HCT116 (cell line): ENCODE results near the gene RTKN2. TPM values are rescaled to one million over a fixed set of nuclear protein-coding genes. Genes with fewer than 3 reads are reported as not detected.

Experiments used
- ATAC-seq: fragments of 200-7000 bp; cut with Tn5 transposase; 2 replicates; pipeline ENCODE4 v1.9.1; 2020; ENCODE audit warnings: mild to moderate bottlenecking, moderate library complexity
- BruUV-seq: library from RNA; stranded (reverse); fragments of 400-500 nt; replicated peaks from 2 replicates; lab custom pipeline; 2021; lab: Mats Ljungman, UMichigan
- CTCF ChIA-PET: fragments of 300-600 bp; sonication (Branson Sonifier 250); formaldehyde crosslinking; loops from one replicate; lab custom pipeline; 2021; ENCODE audit warnings: antibody characterized with exemption; lab: Charles Lee
- POLR2A ChIA-PET: fragments of 300-600, 350-600 bp; sonication (Branson Sonifier 250); formaldehyde crosslinking; loops from one replicate; lab custom pipeline; 2021; ENCODE audit warnings: antibody characterized with exemption; lab: Charles Lee
- RAD21 ChIA-PET, 2 experiments: fragments of 300-600 bp; sonication (Branson Sonifier 250); formaldehyde crosslinking; loops; one replicate each; lab custom pipeline; 2023; ENCODE audit warnings: low total read pairs in 2 of 2; ENCODE audit not compliant: uncharacterized antibody in 2 of 2, unreplicated experiment in 2 of 2, low non-redundant PET in 1 of 2; lab: Charles Lee
- DNase-seq: peaks from one replicate; pipeline ENCODE4 v3.0.0-alpha.2; 2010; ENCODE audit warnings: low read depth, low spot score
- H2AFZ ChIP-seq: fragments of 200-600 bp; shearing (Covaris generic), sonication (generic); 2 replicates; pipeline ENCODE4 v1.6.1; 2017; ENCODE audit warnings: low read depth, mixed run types, mixed read lengths, antibody characterized with exemption, low read length; ENCODE audit not compliant: poor library complexity, severe bottlenecking
- H3K27ac ChIP-seq: 2 replicates; pipeline ENCODE4 v1.5.1; 2012; ENCODE audit warnings: low read depth, low read length
- H3K27me3 ChIP-seq: fragments of 200-600 bp; sonication (generic); 2 replicates; pipeline ENCODE4 v1.6.1; 2016; ENCODE audit warnings: mixed run types, low read length, mixed read lengths; ENCODE audit not compliant: insufficient read depth
- H3K36me3 ChIP-seq, 2 experiments: fragments of 200-500 bp in 1 of 2; fragments of 200-600 bp in 1 of 2; sonication (Bioruptor generic) in 1 of 2; sonication (generic) in 1 of 2; 2 replicates each; pipeline versions ENCODE4 v1.5.1 to v1.6.1; 2014 to 2016; ENCODE audit warnings: low read length in 2 of 2, inconsistent platforms in 1 of 2, mixed read lengths in 1 of 2, mixed run types in 1 of 2; ENCODE audit not compliant: insufficient read depth in 2 of 2, control insufficient read depth in 1 of 2
- H3K4me1 ChIP-seq, 2 experiments: fragments of 200-600 bp in 1 of 2; sonication (generic) in 1 of 2; 2 replicates each; pipeline versions ENCODE4 v1.5.1 to v1.6.1; 2012 to 2017; ENCODE audit warnings: low read length in 2 of 2, inconsistent platforms in 1 of 2, mild to moderate bottlenecking in 1 of 2, mixed read lengths in 1 of 2, mixed run types in 1 of 2, moderate library complexity in 1 of 2; ENCODE audit not compliant: insufficient read depth in 2 of 2, control insufficient read depth in 1 of 2
- H3K4me2 ChIP-seq: fragments of 200-600 bp; sonication (generic); 2 replicates; pipeline ENCODE4 v1.6.1; 2017; ENCODE audit warnings: mixed run types, low read length, mixed read lengths
- H3K4me3 ChIP-seq, 2 experiments: fragments of 200-600 bp in 1 of 2; sonication (generic) in 1 of 2; replicated peaks in 1 of 2; 2 replicates each; pipeline ENCODE4 v1.5.1; 2011 to 2016; ENCODE audit warnings: low read length in 2 of 2, control low read depth in 1 of 2, low read depth in 1 of 2, mild to moderate bottlenecking in 1 of 2, mixed read lengths in 1 of 2, mixed run types in 1 of 2
- H3K79me2 ChIP-seq: fragments of 200-600 bp; sonication (generic); 2 replicates; pipeline ENCODE4 v1.6.1; 2017; ENCODE audit warnings: mild to moderate bottlenecking, mixed run types, low read length, moderate library complexity, mixed read lengths; ENCODE audit not compliant: insufficient read depth
- H3K9ac ChIP-seq: fragments of 200-600 bp; sonication (generic); 2 replicates; pipeline ENCODE4 v1.6.1; 2016; ENCODE audit warnings: low read length, mixed read lengths
- H3K9me2 ChIP-seq: fragments of 200-600 bp; sonication (generic), shearing (Covaris generic); 2 replicates; pipeline ENCODE4 v1.6.1; 2017; ENCODE audit warnings: mixed run types, mild to moderate bottlenecking, moderate library complexity; ENCODE audit not compliant: insufficient read depth
- H3K9me3 ChIP-seq, 2 experiments: fragments of 200-500 bp in 1 of 2; fragments of 200-600 bp in 1 of 2; sonication (Bioruptor generic) in 1 of 2; sonication (generic) in 1 of 2; 2 replicates each; pipeline ENCODE4 v1.6.1; 2014 to 2017; ENCODE audit warnings: low read length in 2 of 2, mixed read lengths in 2 of 2, inconsistent platforms in 1 of 2, low read depth in 1 of 2, mild to moderate bottlenecking in 1 of 2, mixed run types in 1 of 2, moderate library complexity in 1 of 2; ENCODE audit not compliant: control insufficient read depth in 1 of 2, insufficient read depth in 1 of 2
- H4K20me1 ChIP-seq: fragments of 200-600 bp; sonication (generic), shearing (Covaris generic); 2 replicates; pipeline ENCODE4 v1.6.1; 2017; ENCODE audit warnings: mixed run types, mild to moderate bottlenecking, moderate library complexity; ENCODE audit not compliant: insufficient read depth
- EGR1 ChIP-seq: IDR thresholded peaks from 2 replicates; pipeline ENCODE4 v1.6.1; 2012; ENCODE audit warnings: low read depth
- EZH2phosphoT487 ChIP-seq: fragments of 200-600 bp; IDR thresholded peaks from 2 replicates; pipeline ENCODE4 v1.6.1; 2018; ENCODE audit warnings: antibody characterized with exemption, borderline replicate concordance
- FOSL1 ChIP-seq: IDR thresholded peaks from 2 replicates; pipeline ENCODE4 v1.6.1; 2012; ENCODE audit warnings: low read depth
- POLR2A ChIP-seq: IDR thresholded peaks from 2 replicates; pipeline ENCODE4 v1.7.0; 2011; ENCODE audit warnings: borderline replicate concordance; ENCODE audit not compliant: insufficient read depth, insufficient read length; ENCODE audit errors: extremely low read depth
- SIN3A ChIP-seq: IDR thresholded peaks from 2 replicates; pipeline ENCODE4 v1.6.1; 2012; ENCODE audit warnings: low read depth
- SP1 ChIP-seq: IDR thresholded peaks from 2 replicates; pipeline ENCODE4 v1.6.1; 2012; ENCODE audit warnings: low read depth
- SRF ChIP-seq: IDR thresholded peaks from 2 replicates; pipeline ENCODE4 v1.6.1; 2012; ENCODE audit warnings: low read depth
- TCF7L2 ChIP-seq: IDR thresholded peaks from 2 replicates; pipeline ENCODE4 v1.7.0; 2011; ENCODE audit warnings: borderline replicate concordance, inconsistent platforms; ENCODE audit not compliant: insufficient read depth, insufficient read length; ENCODE audit errors: extremely low read depth
- ZFX ChIP-seq: fragments of 450-650 bp; IDR thresholded peaks from 2 replicates; pipeline ENCODE4 v1.6.1; 2017
- intact Hi-C: fragments of 100-400 bp; cut with micrococcal nuclease; formaldehyde crosslinking; loops from 2 replicates; pipeline ENCODE4 v1.10.0; 2022
- total RNA-seq: library from RNA; stranded (reverse); gene quantifications from one replicate; pipeline ENCODE4 v1.2.1, GENCODE V29; 2021; ENCODE audit not compliant: unreplicated experiment
- TF ChIP-seq, protein P1 (sequence below): IDR thresholded peaks from 2 replicates; pipeline ENCODE4 v1.6.1; 2012
- TF ChIP-seq, protein P2 (sequence below): IDR thresholded peaks from 2 replicates; pipeline ENCODE4 v1.6.1; 2011; ENCODE audit warnings: mild to moderate bottlenecking, low read length, moderate library complexity; ENCODE audit not compliant: insufficient replicate concordance; ENCODE audit errors: extremely low read depth
- TF ChIP-seq, protein P3 (sequence below): IDR thresholded peaks from 2 replicates; pipeline ENCODE4 v1.6.1; 2012

Gene RTKN2
- total RNA-seq, 1 experiment from 2014 or later, result 7.9 TPM

DNA sequence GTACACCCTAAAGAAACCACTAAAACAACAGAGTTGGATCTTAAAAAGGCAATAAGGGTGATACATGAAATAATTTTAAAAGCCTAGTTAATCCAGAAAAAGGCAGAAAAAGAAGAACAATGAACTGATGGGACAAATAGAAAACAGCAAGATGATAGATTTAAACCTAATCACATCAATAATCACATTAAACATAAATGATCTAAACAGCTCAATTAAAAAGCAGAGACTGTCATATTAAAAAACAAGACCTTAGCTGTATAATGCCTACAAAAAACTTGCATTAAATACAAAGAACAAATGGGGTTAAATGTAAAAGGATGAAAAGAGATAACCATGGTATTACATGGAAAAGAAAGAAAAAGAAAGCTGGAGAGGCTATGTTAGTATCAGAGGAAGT lies 96.2 kb downstream of the RTKN2 start:
- Histone ChIP-seq H3K9me2 (no peaks in the 10 kb centered on the region), H3K27me3 (no peaks in the 10 kb centered on the region), H3K9me3 (no peaks in the 10 kb centered on the region), H3K4me1 (no peaks in the 10 kb centered on the region), H3K4me3 (no peak overlapping the region), H3K4me2 (no peak overlapping the region), H2AFZ (no peak overlapping the region), H4K20me1 (no peaks in the 10 kb centered on the region), H3K79me2 (no peaks in the 10 kb centered on the region), H3K27ac (no peak overlapping the region), H3K36me3 (no peaks in the 10 kb centered on the region), H3K9ac (no peak overlapping the region)
- POLR2A ChIA-PET, result no interaction called here
- RAD21 ChIA-PET, result no interaction called here
- no peak for ATAC-seq
- intact Hi-C loops, result no loop called here
- BruUV-seq, result no TSS peak
- TF ChIP-seq EGR1 (no peak), EZH2phosphoT487 (no peak), SRF (no peak), TCF7L2 (no peak), ZFX (no peak), FOSL1 (no peak), SIN3A (no peak), SP1 (no peak)
- TF ChIP-seq, protein P1, sequence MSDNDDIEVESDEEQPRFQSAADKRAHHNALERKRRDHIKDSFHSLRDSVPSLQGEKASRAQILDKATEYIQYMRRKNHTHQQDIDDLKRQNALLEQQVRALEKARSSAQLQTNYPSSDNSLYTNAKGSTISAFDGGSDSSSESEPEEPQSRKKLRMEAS, result no peak
- TF ChIP-seq, protein P2, sequence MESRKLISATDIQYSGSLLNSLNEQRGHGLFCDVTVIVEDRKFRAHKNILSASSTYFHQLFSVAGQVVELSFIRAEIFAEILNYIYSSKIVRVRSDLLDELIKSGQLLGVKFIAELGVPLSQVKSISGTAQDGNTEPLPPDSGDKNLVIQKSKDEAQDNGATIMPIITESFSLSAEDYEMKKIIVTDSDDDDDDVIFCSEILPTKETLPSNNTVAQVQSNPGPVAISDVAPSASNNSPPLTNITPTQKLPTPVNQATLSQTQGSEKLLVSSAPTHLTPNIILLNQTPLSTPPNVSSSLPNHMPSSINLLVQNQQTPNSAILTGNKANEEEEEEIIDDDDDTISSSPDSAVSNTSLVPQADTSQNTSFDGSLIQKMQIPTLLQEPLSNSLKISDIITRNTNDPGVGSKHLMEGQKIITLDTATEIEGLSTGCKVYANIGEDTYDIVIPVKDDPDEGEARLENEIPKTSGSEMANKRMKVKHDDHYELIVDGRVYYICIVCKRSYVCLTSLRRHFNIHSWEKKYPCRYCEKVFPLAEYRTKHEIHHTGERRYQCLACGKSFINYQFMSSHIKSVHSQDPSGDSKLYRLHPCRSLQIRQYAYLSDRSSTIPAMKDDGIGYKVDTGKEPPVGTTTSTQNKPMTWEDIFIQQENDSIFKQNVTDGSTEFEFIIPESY, result no peak
- CTCF ChIA-PET, result no interaction called here
- no peak for DNase-seq

DNA sequence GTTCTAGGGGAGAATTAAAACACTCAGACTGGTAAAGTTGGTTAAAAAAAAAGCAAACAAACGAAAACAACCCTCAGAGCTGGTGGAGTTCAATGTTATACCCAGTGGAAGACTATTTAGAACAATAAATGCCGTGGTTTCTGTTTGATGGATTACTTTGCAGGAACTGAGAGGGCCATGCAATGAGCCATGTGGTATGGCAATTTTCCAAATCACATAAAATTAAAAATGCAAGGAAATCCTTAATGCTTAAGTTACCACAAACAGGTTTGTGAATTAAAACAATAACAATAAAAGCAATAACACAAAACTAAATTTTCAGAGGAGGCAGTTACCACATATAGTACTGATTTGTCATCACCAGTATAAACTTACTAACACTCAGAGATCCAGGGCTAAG lies 96.9 kb downstream of the RTKN2 start:
- RAD21 ChIA-PET, result no interaction called here
- no peak for DNase-seq
- intact Hi-C loops, result no loop called here
- H3K36me3 ChIP-seq, result no peaks in the 10 kb centered on the region
- no peaks in the 10 kb centered on the region for H4K20me1 ChIP-seq
- H2AFZ ChIP-seq, result no peak overlapping the region
- no peaks in the 10 kb centered on the region for H3K79me2 ChIP-seq
- BruUV-seq, result no TSS peak
- H3K4me2 ChIP-seq, result no peak overlapping the region
- POLR2A ChIA-PET, result no interaction called here
- H3K9me2 ChIP-seq, result no peaks in the 10 kb centered on the region
- H3K9ac ChIP-seq, result no peak overlapping the region
- no peak overlapping the region for H3K4me3 ChIP-seq
- no peaks in the 10 kb centered on the region for H3K4me1 ChIP-seq
- TF ChIP-seq POLR2A, result no peak
- TF ChIP-seq, protein P3, sequence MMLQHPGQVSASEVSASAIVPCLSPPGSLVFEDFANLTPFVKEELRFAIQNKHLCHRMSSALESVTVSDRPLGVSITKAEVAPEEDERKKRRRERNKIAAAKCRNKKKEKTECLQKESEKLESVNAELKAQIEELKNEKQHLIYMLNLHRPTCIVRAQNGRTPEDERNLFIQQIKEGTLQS, result no peak
- H3K9me3 ChIP-seq, result no peaks in the 10 kb centered on the region
- ATAC-seq, result no peak
- H3K27me3 ChIP-seq, result no peaks in the 10 kb centered on the region
- H3K27ac ChIP-seq, result no peak overlapping the region
- CTCF ChIA-PET, result no interaction called here
